ENCODE data around the gene MAML1.

DNA sequence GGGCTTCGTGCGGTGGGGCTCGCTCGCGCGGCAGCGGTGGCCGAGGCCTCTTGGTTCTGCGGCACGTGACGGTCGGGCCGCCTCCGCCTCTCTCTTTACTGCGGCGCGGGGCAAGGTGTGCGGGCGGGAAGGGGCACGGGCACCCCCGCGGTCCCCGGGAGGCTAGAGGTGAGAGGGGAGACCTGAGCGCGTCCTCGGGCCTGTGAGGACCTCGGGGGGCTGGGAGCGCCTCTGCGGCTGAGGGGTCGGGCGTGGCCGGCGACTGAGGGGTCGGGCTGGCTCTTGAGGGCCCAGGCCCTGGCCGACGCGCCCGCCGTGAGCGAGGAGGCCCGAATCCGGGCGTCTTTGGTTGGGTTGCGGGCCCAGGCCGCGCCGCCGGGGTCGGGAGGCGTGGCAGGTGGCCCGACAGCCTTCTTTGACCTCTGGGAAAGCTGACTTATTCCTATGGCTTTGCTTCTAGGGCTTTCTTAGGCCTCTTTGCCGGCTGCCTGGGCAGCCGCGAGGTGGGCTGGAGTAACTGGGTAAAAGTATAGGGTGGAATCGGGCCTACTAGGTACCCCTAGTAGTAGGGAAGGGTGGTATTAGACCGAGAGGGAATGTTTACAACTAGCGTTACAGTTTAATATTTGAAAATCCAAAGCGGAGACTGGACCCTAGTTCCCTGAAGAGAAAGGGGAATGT lies 33.5 kb upstream of the MAML1 start, which contains the start of gene CANX:
- TF ChIP-seq, protein P1, sequence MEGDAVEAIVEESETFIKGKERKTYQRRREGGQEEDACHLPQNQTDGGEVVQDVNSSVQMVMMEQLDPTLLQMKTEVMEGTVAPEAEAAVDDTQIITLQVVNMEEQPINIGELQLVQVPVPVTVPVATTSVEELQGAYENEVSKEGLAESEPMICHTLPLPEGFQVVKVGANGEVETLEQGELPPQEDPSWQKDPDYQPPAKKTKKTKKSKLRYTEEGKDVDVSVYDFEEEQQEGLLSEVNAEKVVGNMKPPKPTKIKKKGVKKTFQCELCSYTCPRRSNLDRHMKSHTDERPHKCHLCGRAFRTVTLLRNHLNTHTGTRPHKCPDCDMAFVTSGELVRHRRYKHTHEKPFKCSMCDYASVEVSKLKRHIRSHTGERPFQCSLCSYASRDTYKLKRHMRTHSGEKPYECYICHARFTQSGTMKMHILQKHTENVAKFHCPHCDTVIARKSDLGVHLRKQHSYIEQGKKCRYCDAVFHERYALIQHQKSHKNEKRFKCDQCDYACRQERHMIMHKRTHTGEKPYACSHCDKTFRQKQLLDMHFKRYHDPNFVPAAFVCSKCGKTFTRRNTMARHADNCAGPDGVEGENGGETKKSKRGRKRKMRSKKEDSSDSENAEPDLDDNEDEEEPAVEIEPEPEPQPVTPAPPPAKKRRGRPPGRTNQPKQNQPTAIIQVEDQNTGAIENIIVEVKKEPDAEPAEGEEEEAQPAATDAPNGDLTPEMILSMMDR (IDR thresholded peaks at IDR 0.05; ENCODE audit: insufficient read depth, low read depth, low read length), result no peak
- no peak for TF ChIP-seq EZH2 (IDR thresholded peaks at IDR 0.05; ENCODE audit: insufficient read depth, low read length)

Data from astrocyte (in vitro differentiated cells and primary cell).